ENCODE results near the gene DHX29.

DHX29 gene

GRCh38 chr5:55222092-55222984 is 85.2 kb downstream of the DHX29 start:
- Histone ChIP-seq H3K27ac (no peak overlapping the region), H3K9ac (no peak overlapping the region), H4K20me1 (ENCODE audit: insufficient read depth) (no peaks in the 10 kb centered on the region), H3K4me2 (no peak overlapping the region), H3K79me2 (ENCODE audit: insufficient read depth, low read depth) (no peaks in the 10 kb centered on the region), H3K36me3 (ENCODE audit: insufficient read depth) (no peaks in the 10 kb centered on the region), H3K4me3 (IDR thresholded peaks at IDR 0.05; ENCODE audit: insufficient read depth, low read depth, low read length) (no peak overlapping the region), H2AFZ (ENCODE audit: low read depth) (no peak overlapping the region), H3K27me3 (ENCODE audit: insufficient read depth, low read depth) (no peaks in the 10 kb centered on the region), H3K4me1 (ENCODE audit: low read depth, poor library complexity, severe bottlenecking) (peaks cover 7% of the 10 kb centered on the region)
- TF ChIP-seq, protein P1, sequence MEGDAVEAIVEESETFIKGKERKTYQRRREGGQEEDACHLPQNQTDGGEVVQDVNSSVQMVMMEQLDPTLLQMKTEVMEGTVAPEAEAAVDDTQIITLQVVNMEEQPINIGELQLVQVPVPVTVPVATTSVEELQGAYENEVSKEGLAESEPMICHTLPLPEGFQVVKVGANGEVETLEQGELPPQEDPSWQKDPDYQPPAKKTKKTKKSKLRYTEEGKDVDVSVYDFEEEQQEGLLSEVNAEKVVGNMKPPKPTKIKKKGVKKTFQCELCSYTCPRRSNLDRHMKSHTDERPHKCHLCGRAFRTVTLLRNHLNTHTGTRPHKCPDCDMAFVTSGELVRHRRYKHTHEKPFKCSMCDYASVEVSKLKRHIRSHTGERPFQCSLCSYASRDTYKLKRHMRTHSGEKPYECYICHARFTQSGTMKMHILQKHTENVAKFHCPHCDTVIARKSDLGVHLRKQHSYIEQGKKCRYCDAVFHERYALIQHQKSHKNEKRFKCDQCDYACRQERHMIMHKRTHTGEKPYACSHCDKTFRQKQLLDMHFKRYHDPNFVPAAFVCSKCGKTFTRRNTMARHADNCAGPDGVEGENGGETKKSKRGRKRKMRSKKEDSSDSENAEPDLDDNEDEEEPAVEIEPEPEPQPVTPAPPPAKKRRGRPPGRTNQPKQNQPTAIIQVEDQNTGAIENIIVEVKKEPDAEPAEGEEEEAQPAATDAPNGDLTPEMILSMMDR (conservative IDR thresholded peaks at IDR 0.05; ENCODE audit: low read depth, low read length) = no peak

GRCh38 chr5:55220433-55221185 is 86.9 kb downstream of the DHX29 start:
- Histone ChIP-seq H3K27me3 (ENCODE audit: insufficient read depth, low read depth) (no peaks in the 10 kb centered on the region), H4K20me1 (ENCODE audit: insufficient read depth) (no peaks in the 10 kb centered on the region), H3K4me2 (no peak overlapping the region), H3K36me3 (ENCODE audit: insufficient read depth) (no peaks in the 10 kb centered on the region), H3K4me3 (IDR thresholded peaks at IDR 0.05; ENCODE audit: insufficient read depth, low read depth, low read length) (no peak overlapping the region), H2AFZ (ENCODE audit: low read depth) (no peak overlapping the region), H3K9ac (no peak overlapping the region), H3K4me1 (ENCODE audit: low read depth, poor library complexity, severe bottlenecking) (no peaks in the 10 kb centered on the region), H3K27ac (no peak overlapping the region), H3K79me2 (ENCODE audit: insufficient read depth, low read depth) (no peaks in the 10 kb centered on the region)
- TF ChIP-seq, protein P1 (conservative IDR thresholded peaks at IDR 0.05; ENCODE audit: low read depth, low read length) = no peak

DNA sequence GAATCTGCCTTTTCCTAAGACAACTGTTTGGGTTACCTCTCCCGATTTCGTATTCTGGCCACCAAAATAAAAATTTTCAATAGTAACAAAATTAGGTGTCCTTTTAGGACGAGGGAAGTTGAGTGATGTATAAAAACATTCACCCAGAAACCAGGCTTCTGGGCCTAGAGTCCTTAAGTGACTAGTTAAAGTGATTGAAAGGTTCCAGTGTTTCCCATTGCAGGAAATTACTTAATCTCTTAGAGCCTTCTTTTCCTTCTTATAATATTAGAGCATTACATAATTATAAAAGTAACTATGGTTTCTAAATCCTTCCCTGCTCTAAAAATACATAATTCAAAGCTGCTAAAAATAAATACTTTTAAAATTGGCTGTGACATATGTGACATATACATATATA is 87.7 kb downstream of the DHX29 start:
- no peak overlapping the region for H3K4me3 ChIP-seq (IDR thresholded peaks at IDR 0.05; ENCODE audit: insufficient read depth, low read depth, low read length)
- H3K9ac ChIP-seq = no peak overlapping the region
- H3K4me2 ChIP-seq = no peak overlapping the region

GRCh38 chr5:55218967-55219366 is 88.5 kb downstream of the DHX29 start:
- Histone ChIP-seq H3K27me3 (ENCODE audit: insufficient read depth, low read depth) (no peaks in the 10 kb centered on the region), H3K27ac (no peak overlapping the region), H3K4me2 (no peak overlapping the region), H3K9ac (no peak overlapping the region), H4K20me1 (ENCODE audit: insufficient read depth) (no peaks in the 10 kb centered on the region), H3K36me3 (ENCODE audit: insufficient read depth) (no peaks in the 10 kb centered on the region), H2AFZ (ENCODE audit: low read depth) (no peak overlapping the region), H3K79me2 (ENCODE audit: insufficient read depth, low read depth) (no peaks in the 10 kb centered on the region), H3K4me1 (ENCODE audit: low read depth, poor library complexity, severe bottlenecking) (no peaks in the 10 kb centered on the region), H3K4me3 (IDR thresholded peaks at IDR 0.05; ENCODE audit: insufficient read depth, low read depth, low read length) (no peak overlapping the region)
- TF ChIP-seq, protein P1 (conservative IDR thresholded peaks at IDR 0.05; ENCODE audit: low read depth, low read length) = no peak

More for the DNA sequence above, 87.7 kb downstream of the DHX29 start:
- Histone ChIP-seq H3K4me1 (ENCODE audit: low read depth, poor library complexity, severe bottlenecking) (no peaks in the 10 kb centered on the region), H3K36me3 (ENCODE audit: insufficient read depth) (no peaks in the 10 kb centered on the region), H3K27me3 (ENCODE audit: insufficient read depth, low read depth) (no peaks in the 10 kb centered on the region), H2AFZ (ENCODE audit: low read depth) (no peak overlapping the region), H3K27ac (no peak overlapping the region), H3K79me2 (ENCODE audit: insufficient read depth, low read depth) (no peaks in the 10 kb centered on the region), H4K20me1 (ENCODE audit: insufficient read depth) (no peaks in the 10 kb centered on the region)
- TF ChIP-seq, protein P1 (conservative IDR thresholded peaks at IDR 0.05; ENCODE audit: low read depth, low read length) = no peak

All from KMS-11 (cell line).